Measurements from ENCODE around the gene HPS1.

DNA sequence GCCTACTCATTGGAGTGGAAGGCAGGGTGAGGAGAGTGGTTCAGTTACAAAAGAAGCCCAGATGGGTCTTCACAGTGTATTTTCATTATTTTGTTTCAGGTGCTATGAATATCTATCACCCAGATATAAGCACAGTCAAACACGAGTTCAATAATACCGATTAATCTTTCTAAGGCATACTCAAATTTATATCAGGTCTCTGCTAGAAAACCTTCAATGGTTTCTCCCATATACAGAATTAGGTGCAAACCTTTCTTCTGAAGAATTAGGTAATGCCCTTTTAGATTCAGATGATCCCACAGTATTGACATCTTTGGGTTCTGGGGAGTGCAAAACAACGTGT is 14.7 kb upstream of the HPS1 start:
- no peak for TF ChIP-seq EZH2phosphoT487 (IDR thresholded peaks at IDR 0.05)
- TF ChIP-seq, protein P1, sequence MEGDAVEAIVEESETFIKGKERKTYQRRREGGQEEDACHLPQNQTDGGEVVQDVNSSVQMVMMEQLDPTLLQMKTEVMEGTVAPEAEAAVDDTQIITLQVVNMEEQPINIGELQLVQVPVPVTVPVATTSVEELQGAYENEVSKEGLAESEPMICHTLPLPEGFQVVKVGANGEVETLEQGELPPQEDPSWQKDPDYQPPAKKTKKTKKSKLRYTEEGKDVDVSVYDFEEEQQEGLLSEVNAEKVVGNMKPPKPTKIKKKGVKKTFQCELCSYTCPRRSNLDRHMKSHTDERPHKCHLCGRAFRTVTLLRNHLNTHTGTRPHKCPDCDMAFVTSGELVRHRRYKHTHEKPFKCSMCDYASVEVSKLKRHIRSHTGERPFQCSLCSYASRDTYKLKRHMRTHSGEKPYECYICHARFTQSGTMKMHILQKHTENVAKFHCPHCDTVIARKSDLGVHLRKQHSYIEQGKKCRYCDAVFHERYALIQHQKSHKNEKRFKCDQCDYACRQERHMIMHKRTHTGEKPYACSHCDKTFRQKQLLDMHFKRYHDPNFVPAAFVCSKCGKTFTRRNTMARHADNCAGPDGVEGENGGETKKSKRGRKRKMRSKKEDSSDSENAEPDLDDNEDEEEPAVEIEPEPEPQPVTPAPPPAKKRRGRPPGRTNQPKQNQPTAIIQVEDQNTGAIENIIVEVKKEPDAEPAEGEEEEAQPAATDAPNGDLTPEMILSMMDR (IDR thresholded peaks at IDR 0.05): no peak

Measured in neural progenitor cell (in vitro differentiated cells).